ENCODE data around the gene EPAS1.

DNA sequence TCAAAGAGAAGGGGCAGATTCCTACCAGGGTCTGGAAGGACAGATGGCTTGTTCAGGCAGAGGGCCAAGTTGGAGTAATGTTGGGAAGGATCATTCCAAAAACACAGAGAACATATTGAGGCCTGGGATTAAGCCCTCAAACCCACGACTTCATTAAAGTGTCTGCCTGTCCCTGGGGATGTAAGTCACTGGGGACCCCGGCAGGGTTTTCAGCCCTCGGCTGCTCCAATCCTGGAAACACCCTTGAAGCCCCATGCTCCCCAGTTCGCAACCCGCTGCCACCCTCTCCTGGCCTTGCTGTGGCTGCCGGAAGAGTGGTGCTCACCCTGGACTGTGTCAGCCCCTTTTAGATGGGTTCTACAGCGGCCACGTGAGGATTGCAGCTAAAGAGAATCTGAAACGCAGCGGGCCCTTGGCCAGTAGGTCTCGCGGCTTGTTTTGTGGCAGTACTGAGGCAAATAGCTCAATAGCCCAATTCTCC is 79.9 kb downstream of the EPAS1 start:
- TF ChIP-seq, protein P1, sequence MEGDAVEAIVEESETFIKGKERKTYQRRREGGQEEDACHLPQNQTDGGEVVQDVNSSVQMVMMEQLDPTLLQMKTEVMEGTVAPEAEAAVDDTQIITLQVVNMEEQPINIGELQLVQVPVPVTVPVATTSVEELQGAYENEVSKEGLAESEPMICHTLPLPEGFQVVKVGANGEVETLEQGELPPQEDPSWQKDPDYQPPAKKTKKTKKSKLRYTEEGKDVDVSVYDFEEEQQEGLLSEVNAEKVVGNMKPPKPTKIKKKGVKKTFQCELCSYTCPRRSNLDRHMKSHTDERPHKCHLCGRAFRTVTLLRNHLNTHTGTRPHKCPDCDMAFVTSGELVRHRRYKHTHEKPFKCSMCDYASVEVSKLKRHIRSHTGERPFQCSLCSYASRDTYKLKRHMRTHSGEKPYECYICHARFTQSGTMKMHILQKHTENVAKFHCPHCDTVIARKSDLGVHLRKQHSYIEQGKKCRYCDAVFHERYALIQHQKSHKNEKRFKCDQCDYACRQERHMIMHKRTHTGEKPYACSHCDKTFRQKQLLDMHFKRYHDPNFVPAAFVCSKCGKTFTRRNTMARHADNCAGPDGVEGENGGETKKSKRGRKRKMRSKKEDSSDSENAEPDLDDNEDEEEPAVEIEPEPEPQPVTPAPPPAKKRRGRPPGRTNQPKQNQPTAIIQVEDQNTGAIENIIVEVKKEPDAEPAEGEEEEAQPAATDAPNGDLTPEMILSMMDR (IDR thresholded peaks at IDR 0.05; ENCODE audit: insufficient read depth, low read length) = no peak
- no peak for TF ChIP-seq POLR2AphosphoS5 (IDR thresholded peaks at IDR 0.05; ENCODE audit: low read depth)
- no peak for TF ChIP-seq REST (IDR thresholded peaks at IDR 0.05; ENCODE audit: insufficient replicate concordance, low read depth)
- no peak for TF ChIP-seq GABPA (IDR thresholded peaks at IDR 0.05; ENCODE audit: low read depth)
- TF ChIP-seq SPI1 (IDR thresholded peaks at IDR 0.05; ENCODE audit: borderline replicate concordance, low read depth) = no peak

All from HL-60 (cell line).